H9 (cell line): ENCODE measurements around the gene SKIL. TPM values are rescaled to one million over a fixed set of nuclear protein-coding genes. Genes with fewer than 3 reads are reported as not detected.

Experiments
- DNase-seq: peaks from one replicate; pipeline ENCODE4 v3.0.0-alpha.2; 2017
- H2AFZ ChIP-seq: one replicate; pipeline ENCODE4 v1.6.1; 2013; ENCODE audit warnings: mild to moderate bottlenecking, low read length, control low read depth, moderate library complexity
- H2AK5ac ChIP-seq: 2 replicates; pipeline ENCODE4 v1.6.1; 2013; ENCODE audit warnings: low read length, control low read depth, mixed read lengths; ENCODE audit not compliant: insufficient read length
- H2BK120ac ChIP-seq: one replicate; pipeline ENCODE4 v1.6.1; 2013; ENCODE audit warnings: low read depth, mild to moderate bottlenecking, low read length, control low read depth, inconsistent platforms; ENCODE audit not compliant: poor library complexity, severe bottlenecking
- H2BK12ac ChIP-seq: 2 replicates; pipeline ENCODE4 v1.6.1; 2013; ENCODE audit warnings: low read length, control low read depth, mixed read lengths, low read depth; ENCODE audit not compliant: insufficient read length
- H2BK15ac ChIP-seq: 2 replicates; pipeline ENCODE4 v1.6.1; 2013; ENCODE audit warnings: low read depth, low read length, control low read depth
- H2BK20ac ChIP-seq: one replicate; pipeline ENCODE4 v1.6.1; 2013; ENCODE audit warnings: low read depth, mild to moderate bottlenecking, low read length, control low read depth, inconsistent platforms; ENCODE audit not compliant: poor library complexity, severe bottlenecking
- H2BK5ac ChIP-seq: 2 replicates; pipeline ENCODE4 v1.6.1; 2013; ENCODE audit warnings: low read length, control low read depth, mixed read lengths; ENCODE audit not compliant: insufficient read length
- H3K14ac ChIP-seq: 2 replicates; pipeline ENCODE4 v1.6.1; 2013; ENCODE audit warnings: low read length, control low read depth; ENCODE audit not compliant: insufficient read depth
- H3K18ac ChIP-seq: 2 replicates; pipeline ENCODE4 v1.6.1; 2013; ENCODE audit warnings: low read depth, mild to moderate bottlenecking, mixed read lengths, low read length, control low read depth; ENCODE audit not compliant: insufficient read length
- H3K23ac ChIP-seq: 2 replicates; pipeline ENCODE4 v1.6.1; 2013; ENCODE audit warnings: low read length, control low read depth, mixed read lengths, low read depth; ENCODE audit not compliant: insufficient read length
- H3K23me2 ChIP-seq: 2 replicates; pipeline ENCODE4 v1.6.1; 2013; ENCODE audit warnings: low read depth, mild to moderate bottlenecking, mixed read lengths, low read length, control low read depth; ENCODE audit not compliant: insufficient read length, poor library complexity, severe bottlenecking
- H3K27ac ChIP-seq: 2 replicates; pipeline ENCODE4 v1.5.1; 2013; ENCODE audit warnings: low read length, control low read depth, mixed read lengths, low read depth; ENCODE audit not compliant: insufficient read length
- H3K27me3 ChIP-seq: 2 replicates; pipeline ENCODE4 v1.6.1; 2013; ENCODE audit warnings: low read length, control low read depth, inconsistent platforms; ENCODE audit not compliant: insufficient read depth
- H3K4ac ChIP-seq: 2 replicates; pipeline ENCODE4 v1.6.1; 2013; ENCODE audit warnings: low read depth, mild to moderate bottlenecking, control low read depth, inconsistent platforms, low read length, moderate library complexity
- H3K4me1 ChIP-seq: 2 replicates; pipeline ENCODE4 v1.6.1; 2013; ENCODE audit warnings: low read length, control low read depth, inconsistent platforms; ENCODE audit not compliant: insufficient read depth
- H3K4me2 ChIP-seq: 2 replicates; pipeline ENCODE4 v1.6.1; 2013; ENCODE audit warnings: low read length, control low read depth, mixed read lengths; ENCODE audit not compliant: insufficient read length, insufficient read depth
- H3K56ac ChIP-seq: 2 replicates; pipeline ENCODE4 v1.6.1; 2013; ENCODE audit warnings: low read depth, mild to moderate bottlenecking, mixed read lengths, low read length, control low read depth; ENCODE audit not compliant: insufficient read length
- H3K79me1 ChIP-seq: 2 replicates; pipeline ENCODE4 v1.6.1; 2013; ENCODE audit warnings: low read depth, mild to moderate bottlenecking, moderate library complexity, low read length, control low read depth, inconsistent platforms; ENCODE audit not compliant: insufficient read depth, poor library complexity, severe bottlenecking
- H3K79me2 ChIP-seq: 2 replicates; pipeline ENCODE4 v1.6.1; 2013; ENCODE audit warnings: low read length, control low read depth, inconsistent platforms; ENCODE audit not compliant: insufficient read depth
- H3K9ac ChIP-seq: 2 replicates; pipeline ENCODE4 v1.6.1; 2013; ENCODE audit warnings: low read length, control low read depth, mixed read lengths; ENCODE audit not compliant: insufficient read length; ENCODE audit errors: extremely low read depth
- H3K9me3 ChIP-seq: one replicate; pipeline ENCODE4 v1.6.1; 2013; ENCODE audit warnings: low read depth, low read length, inconsistent platforms; ENCODE audit not compliant: control insufficient read depth
- H3T11ph ChIP-seq: one replicate; pipeline ENCODE4 v1.6.1; 2013; ENCODE audit warnings: mild to moderate bottlenecking, low read length, control low read depth, inconsistent platforms
- H4K20me1 ChIP-seq: one replicate; pipeline ENCODE4 v1.6.1; 2013; ENCODE audit not compliant: control insufficient read depth, insufficient read length, insufficient read depth
- H4K5ac ChIP-seq: 2 replicates; pipeline ENCODE4 v1.6.1; 2013; ENCODE audit warnings: low read depth, mild to moderate bottlenecking, mixed read lengths, low read length, control low read depth; ENCODE audit not compliant: insufficient read length
- H4K8ac ChIP-seq: replicated peaks from 2 replicates; pipeline ENCODE4 v1.6.1; 2013; ENCODE audit warnings: low read length, control low read depth, mixed read lengths, low read depth; ENCODE audit not compliant: insufficient read length
- H4K91ac ChIP-seq: 2 replicates; pipeline ENCODE4 v1.6.1; 2013; ENCODE audit warnings: low read depth, mild to moderate bottlenecking, moderate library complexity, mixed read lengths, low read length, control low read depth; ENCODE audit not compliant: insufficient read length
- H3K27ac Mint-ChIP-seq, 3 experiments: 2 replicates in 2 of 3; 3 replicates in 1 of 3; pipeline ENCODE4 v1.8.0; 2020 to 2021; ENCODE audit warnings: mixed read lengths in 3 of 3, mild to moderate bottlenecking in 1 of 3, moderate library complexity in 1 of 3
- H3K27me3 Mint-ChIP-seq: 2 replicates; pipeline ENCODE4 v1.8.0; 2021; ENCODE audit warnings: low read depth, mild to moderate bottlenecking, moderate library complexity, mixed read lengths
- H3K36me3 Mint-ChIP-seq, 3 experiments: 2 replicates in 2 of 3; 3 replicates in 1 of 3; pipeline ENCODE4 v1.8.0; 2020 to 2021; ENCODE audit warnings: low read depth in 3 of 3, mixed read lengths in 3 of 3; ENCODE audit not compliant: insufficient read depth in 1 of 3
- H3K4me1 Mint-ChIP-seq, 2 experiments: 2 replicates each; pipeline ENCODE4 v1.8.0; 2020; ENCODE audit warnings: mixed read lengths in 2 of 2
- H3K4me3 Mint-ChIP-seq, 2 experiments: 2 replicates in 1 of 2; 3 replicates in 1 of 2; pipeline ENCODE4 v1.8.0; 2020 to 2021; ENCODE audit warnings: mild to moderate bottlenecking in 2 of 2, mixed read lengths in 2 of 2, moderate library complexity in 1 of 2
- H3K9me3 Mint-ChIP-seq, 2 experiments: 2 replicates in 1 of 2; 3 replicates in 1 of 2; pipeline ENCODE4 v1.8.0; 2020; ENCODE audit warnings: mild to moderate bottlenecking in 2 of 2, mixed read lengths in 2 of 2, moderate library complexity in 1 of 2
- WGBS: extraction: QIAGEN DNeasy Blood & Tissue Kit; methylation state at CpG from one replicate; pipeline ENCODE4 v1.1.7; 2013; ENCODE audit warnings: missing lambda C conversion rate, low lambda C conversion rate, mixed read lengths; ENCODE audit not compliant: insufficient read length; ENCODE audit errors: extremely low coverage; 5-methylcytosine and 5-hydroxymethylcytosine counted together
- total RNA-seq: library from RNA; stranded (reverse); gene quantifications from 2 replicates; pipeline ENCODE4 v1.2.1, GENCODE V29; 2021
- TF ChIP-seq, protein P1 (sequence below): fragments of 200-600 bp; sonication (generic); conservative IDR thresholded peaks from 3 replicates; pipeline ENCODE4 v1.8.0; 2021; ENCODE audit warnings: antibody characterized with exemption, mild to moderate bottlenecking

The SKIL gene
- total RNA-seq, 1 experiment from 2014 or later: 170 TPM

DNA sequence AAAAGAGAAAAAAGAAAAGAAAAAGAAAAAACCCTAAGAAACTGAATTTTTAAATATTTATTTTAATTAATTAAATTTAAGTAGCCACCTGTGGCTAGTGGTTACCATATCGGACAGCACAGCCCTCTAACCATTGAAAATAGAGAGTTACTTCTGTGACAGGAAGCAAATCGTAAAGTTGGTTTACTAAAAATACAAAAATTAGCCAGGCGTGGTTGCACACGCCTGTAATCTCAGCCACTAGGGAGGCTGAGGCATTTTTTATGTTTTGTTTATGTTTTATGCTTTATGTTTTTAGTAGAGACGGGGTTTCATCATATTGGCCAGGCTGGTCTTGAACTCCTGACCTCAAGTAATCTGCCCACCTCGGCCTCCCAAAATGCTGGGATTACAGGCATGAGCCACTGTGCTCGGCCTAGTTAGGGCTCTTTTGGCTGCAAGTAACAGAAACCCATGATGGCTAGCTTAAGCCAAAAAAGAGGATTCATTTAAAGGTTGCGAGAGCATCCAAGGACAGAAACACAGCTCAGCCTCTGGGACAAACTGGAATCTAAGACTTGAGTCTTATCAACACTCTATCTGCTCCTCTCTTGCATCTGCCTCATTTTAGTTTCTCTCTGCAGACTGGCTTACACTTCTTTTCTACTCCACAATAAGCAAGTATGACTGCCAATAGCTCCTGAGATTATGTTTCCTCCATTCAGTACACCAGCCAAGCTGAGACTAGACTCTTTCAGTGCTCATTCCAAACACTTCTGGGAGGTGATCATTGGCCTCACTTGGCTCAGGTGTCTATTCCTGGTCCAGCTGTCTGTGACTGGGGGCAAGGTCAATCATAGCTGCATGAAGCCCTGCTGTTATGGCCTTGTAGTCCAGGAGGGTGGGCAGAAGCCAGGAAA is 6.8 kb upstream of the SKIL start:
- Histone ChIP-seq H3K4me2 (no peak overlapping the region), H3K4me1 (peaks cover 1% of the 10 kb centered on the region; the same call in 1 of the 2 replicates), H2AK5ac (no peak overlapping the region), H2BK20ac (no peak overlapping the region), H4K8ac (no peak overlapping the region), H3K27me3 (no peaks in the 10 kb centered on the region), H3K18ac (no peak overlapping the region), H2BK15ac (no peak overlapping the region), H3K14ac (no peak overlapping the region), H3K79me1 (no peaks in the 10 kb centered on the region), H3K9me3 (no peaks in the 10 kb centered on the region), H3K56ac (no peak overlapping the region), H2AFZ (no peak overlapping the region), H3K4ac (no peak overlapping the region), H2BK12ac (no peak overlapping the region), H2BK120ac (no peak overlapping the region), H3K23ac (no peak overlapping the region), H3K27ac (no peak overlapping the region), H3T11ph (no peak overlapping the region), H4K91ac (no peak overlapping the region), H3K79me2 (no peaks in the 10 kb centered on the region), H3K23me2 (peaks cover 3% of the 10 kb centered on the region), H2BK5ac (no peak overlapping the region), H4K20me1 (no peaks in the 10 kb centered on the region), H4K5ac (no peak overlapping the region), H3K9ac (no peak overlapping the region)
- Mint-ChIP-seq H3K4me1 (peaks cover 33 to 34% of the 10 kb centered on the region in 2 experiments), H3K36me3 (no peaks in the 10 kb centered on the region), H3K9me3 (peaks cover 0 to 3% of the 10 kb centered on the region in 2 experiments; a peak in 1 of 5 replicates), H3K27ac (peak overlapping the region in 1 of 3 experiments; percentile 31; a peak in 1 of 7 replicates), H3K27me3 (no peaks in the 10 kb centered on the region), H3K4me3 (no peak overlapping the region)
- no CpG with 5 or more reads among the region's 8 CpGs for WGBS
- TF ChIP-seq, protein P1, sequence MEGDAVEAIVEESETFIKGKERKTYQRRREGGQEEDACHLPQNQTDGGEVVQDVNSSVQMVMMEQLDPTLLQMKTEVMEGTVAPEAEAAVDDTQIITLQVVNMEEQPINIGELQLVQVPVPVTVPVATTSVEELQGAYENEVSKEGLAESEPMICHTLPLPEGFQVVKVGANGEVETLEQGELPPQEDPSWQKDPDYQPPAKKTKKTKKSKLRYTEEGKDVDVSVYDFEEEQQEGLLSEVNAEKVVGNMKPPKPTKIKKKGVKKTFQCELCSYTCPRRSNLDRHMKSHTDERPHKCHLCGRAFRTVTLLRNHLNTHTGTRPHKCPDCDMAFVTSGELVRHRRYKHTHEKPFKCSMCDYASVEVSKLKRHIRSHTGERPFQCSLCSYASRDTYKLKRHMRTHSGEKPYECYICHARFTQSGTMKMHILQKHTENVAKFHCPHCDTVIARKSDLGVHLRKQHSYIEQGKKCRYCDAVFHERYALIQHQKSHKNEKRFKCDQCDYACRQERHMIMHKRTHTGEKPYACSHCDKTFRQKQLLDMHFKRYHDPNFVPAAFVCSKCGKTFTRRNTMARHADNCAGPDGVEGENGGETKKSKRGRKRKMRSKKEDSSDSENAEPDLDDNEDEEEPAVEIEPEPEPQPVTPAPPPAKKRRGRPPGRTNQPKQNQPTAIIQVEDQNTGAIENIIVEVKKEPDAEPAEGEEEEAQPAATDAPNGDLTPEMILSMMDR: no peak
- no peak for DNase-seq
